Measurements from ENCODE around the gene SIPA1.

- TF ChIP-seq GATA2 (IDR thresholded peaks at IDR 0.05; ENCODE audit: low read depth, low read length) (no peak), GATA3 (IDR thresholded peaks at IDR 0.05; ENCODE audit: low read depth, low read length) (no peak)
Observed at GRCh38 chr11:65595131-65595530, 42.8 kb upstream of the SIPA1 start.
